OCI-LY1 (cell line): ENCODE measurements around the gene VSTM4.

Source experiments
- EZH2 ChIP-seq: fragments of 200-600 bp; sonication (generic), shearing (Covaris generic); IDR thresholded peaks from 2 replicates; pipeline ENCODE4 v1.8.0; 2017; ENCODE audit warnings: borderline replicate concordance, mixed run types, mild to moderate bottlenecking, antibody characterized with exemption, low read length, moderate library complexity, mixed read lengths
- TF ChIP-seq, protein P1 (sequence below): fragments of 200-600 bp; sonication (generic), shearing (Covaris generic); IDR thresholded peaks from 2 replicates; pipeline ENCODE4 v1.5.1; 2017; ENCODE audit warnings: mild to moderate bottlenecking, antibody characterized with exemption, low read length, moderate library complexity, mixed read lengths

DNA sequence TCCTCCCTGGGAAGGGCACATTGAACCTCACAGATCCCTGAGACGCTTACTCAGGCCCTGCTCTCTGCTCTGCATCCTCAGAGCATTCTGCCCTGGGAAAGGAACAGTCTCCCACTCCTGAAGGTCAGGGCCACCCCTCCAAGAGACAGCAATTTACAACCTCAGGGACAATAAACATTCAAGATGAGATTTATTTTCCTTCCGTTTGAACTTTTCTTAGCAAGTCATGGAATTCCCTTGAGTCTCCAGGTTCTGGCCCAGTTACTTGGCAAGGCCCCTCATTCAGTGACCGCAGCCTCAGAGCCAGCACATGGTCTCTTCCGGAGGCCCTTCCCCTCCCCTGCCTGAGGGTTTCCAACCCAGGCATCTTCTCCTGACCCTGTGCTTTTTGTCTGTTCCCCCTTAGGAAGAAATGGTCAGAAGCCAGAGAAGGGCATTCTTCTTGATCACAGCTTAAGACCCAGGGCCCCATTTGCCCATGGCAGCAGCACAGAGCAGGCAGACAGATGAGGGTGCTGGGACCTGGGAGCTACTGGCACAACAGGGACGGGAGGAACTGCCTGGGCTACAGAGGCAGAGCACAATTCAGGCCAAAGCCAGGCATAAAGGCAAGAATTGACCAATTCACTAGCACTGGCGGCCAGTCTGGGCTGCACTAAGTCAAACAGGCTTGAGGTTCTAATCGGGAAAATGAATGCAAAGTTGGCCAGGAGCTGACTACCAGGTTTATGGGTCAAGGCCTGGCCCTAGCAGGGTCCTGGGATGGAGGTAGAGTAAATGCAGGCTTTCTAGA is 56.7 kb downstream of the VSTM4 start:
- TF ChIP-seq, protein P1, sequence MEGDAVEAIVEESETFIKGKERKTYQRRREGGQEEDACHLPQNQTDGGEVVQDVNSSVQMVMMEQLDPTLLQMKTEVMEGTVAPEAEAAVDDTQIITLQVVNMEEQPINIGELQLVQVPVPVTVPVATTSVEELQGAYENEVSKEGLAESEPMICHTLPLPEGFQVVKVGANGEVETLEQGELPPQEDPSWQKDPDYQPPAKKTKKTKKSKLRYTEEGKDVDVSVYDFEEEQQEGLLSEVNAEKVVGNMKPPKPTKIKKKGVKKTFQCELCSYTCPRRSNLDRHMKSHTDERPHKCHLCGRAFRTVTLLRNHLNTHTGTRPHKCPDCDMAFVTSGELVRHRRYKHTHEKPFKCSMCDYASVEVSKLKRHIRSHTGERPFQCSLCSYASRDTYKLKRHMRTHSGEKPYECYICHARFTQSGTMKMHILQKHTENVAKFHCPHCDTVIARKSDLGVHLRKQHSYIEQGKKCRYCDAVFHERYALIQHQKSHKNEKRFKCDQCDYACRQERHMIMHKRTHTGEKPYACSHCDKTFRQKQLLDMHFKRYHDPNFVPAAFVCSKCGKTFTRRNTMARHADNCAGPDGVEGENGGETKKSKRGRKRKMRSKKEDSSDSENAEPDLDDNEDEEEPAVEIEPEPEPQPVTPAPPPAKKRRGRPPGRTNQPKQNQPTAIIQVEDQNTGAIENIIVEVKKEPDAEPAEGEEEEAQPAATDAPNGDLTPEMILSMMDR: no peak
- no peak for TF ChIP-seq EZH2
